Measurements from ENCODE around the gene DRG2. TPM values are rescaled to one million over a fixed set of nuclear protein-coding genes. Genes with fewer than 3 reads are reported as not detected.

Gene DRG2
- total RNA-seq, 1 donor from 2014 or later = 38.3 TPM

- Mint-ChIP-seq H3K4me1 (ENCODE audit: unreplicated experiment) (no peaks in the 10 kb centered on the region), H3K27me3 (ENCODE audit: unreplicated experiment) (peaks cover 6% of the 10 kb centered on the region), H3K36me3 (ENCODE audit: low read depth, unreplicated experiment) (peaks cover 15% of the 10 kb centered on the region), H3K9me3 (ENCODE audit: unreplicated experiment) (no peaks in the 10 kb centered on the region), H3K4me3 (ENCODE audit: unreplicated experiment) (no peak overlapping the region), H3K27ac (ENCODE audit: unreplicated experiment) (no peak overlapping the region)
- TF ChIP-seq CTCF (IDR thresholded peaks at IDR 0.05; ENCODE audit: unreplicated experiment) = no peak
- no peak for DNase-seq (ENCODE audit: low spot score)
Observed at GRCh38 chr17:18102640-18103039, 14.9 kb downstream of the DRG2 start.

GRCh38 chr17:18105027-18105426, 17.3 kb downstream of the DRG2 start:
- Mint-ChIP-seq H3K27ac (ENCODE audit: unreplicated experiment) (no peak overlapping the region), H3K4me1 (ENCODE audit: unreplicated experiment) (no peaks in the 10 kb centered on the region), H3K36me3 (ENCODE audit: low read depth, unreplicated experiment) (peaks cover 11% of the 10 kb centered on the region)

GRCh38 chr17:18105595-18105994, 17.8 kb downstream of the DRG2 start:
- Mint-ChIP-seq H3K4me3 (ENCODE audit: unreplicated experiment) (no peak overlapping the region), H3K4me1 (ENCODE audit: unreplicated experiment) (no peaks in the 10 kb centered on the region), H3K27me3 (ENCODE audit: unreplicated experiment) (peaks cover 9% of the 10 kb centered on the region), H3K27ac (ENCODE audit: unreplicated experiment) (no peak overlapping the region), H3K9me3 (ENCODE audit: unreplicated experiment) (no peaks in the 10 kb centered on the region), H3K36me3 (ENCODE audit: low read depth, unreplicated experiment) (peaks cover 11% of the 10 kb centered on the region)
- no peak for TF ChIP-seq CTCF (IDR thresholded peaks at IDR 0.05; ENCODE audit: unreplicated experiment)
- no peak for DNase-seq (ENCODE audit: low spot score)

More at GRCh38 chr17:18105027-18105426, 17.3 kb downstream of the DRG2 start:
- no peak for TF ChIP-seq CTCF (IDR thresholded peaks at IDR 0.05; ENCODE audit: unreplicated experiment)
- Mint-ChIP-seq H3K9me3 (ENCODE audit: unreplicated experiment) (no peaks in the 10 kb centered on the region), H3K4me3 (ENCODE audit: unreplicated experiment) (no peak overlapping the region), H3K27me3 (ENCODE audit: unreplicated experiment) (peaks cover 9% of the 10 kb centered on the region)
- DNase-seq (ENCODE audit: low spot score) = no peak

GRCh38 chr17:18106211-18106610, 18.5 kb downstream of the DRG2 start:
- Mint-ChIP-seq H3K27me3 (ENCODE audit: unreplicated experiment) (peaks cover 9% of the 10 kb centered on the region), H3K4me3 (ENCODE audit: unreplicated experiment) (no peak overlapping the region), H3K36me3 (ENCODE audit: low read depth, unreplicated experiment) (peaks cover 11% of the 10 kb centered on the region), H3K27ac (ENCODE audit: unreplicated experiment) (no peak overlapping the region), H3K4me1 (ENCODE audit: unreplicated experiment) (no peaks in the 10 kb centered on the region), H3K9me3 (ENCODE audit: unreplicated experiment) (no peaks in the 10 kb centered on the region)
- TF ChIP-seq CTCF (IDR thresholded peaks at IDR 0.05; ENCODE audit: unreplicated experiment) = no peak
- no peak for DNase-seq (ENCODE audit: low spot score)

GRCh38 chr17:18107061-18107790, 19.5 kb downstream of the DRG2 start:
- Mint-ChIP-seq H3K36me3 (ENCODE audit: low read depth, unreplicated experiment) (peaks cover 11% of the 10 kb centered on the region), H3K4me3 (ENCODE audit: unreplicated experiment) (no peak overlapping the region), H3K9me3 (ENCODE audit: unreplicated experiment) (no peaks in the 10 kb centered on the region), H3K4me1 (ENCODE audit: unreplicated experiment) (no peaks in the 10 kb centered on the region), H3K27ac (ENCODE audit: unreplicated experiment) (no peak overlapping the region), H3K27me3 (ENCODE audit: unreplicated experiment) (peaks cover 8% of the 10 kb centered on the region)
- DNase-seq (ENCODE audit: low spot score) = no peak
- no peak for TF ChIP-seq CTCF (IDR thresholded peaks at IDR 0.05; ENCODE audit: unreplicated experiment)

Measured in endothelial cell (in vitro differentiated cells).